PC-9 (cell line): ENCODE measurements around the gene BSCL2. TPM values are rescaled to one million over a fixed set of nuclear protein-coding genes. Genes with fewer than 3 reads are reported as not detected.

Source experiments
- BruUV-seq: library from RNA; stranded (reverse); fragments of 400-500 nt; replicated peaks from 2 replicates; lab custom pipeline; 2021; lab: Mats Ljungman, UMichigan
- CTCF ChIA-PET: fragments of 300-600 bp; sonication (Branson Sonifier 250); formaldehyde crosslinking; loops from one replicate; lab custom pipeline; 2022; ENCODE audit warnings: antibody characterized with exemption; lab: Charles Lee
- POLR2A ChIA-PET: fragments of 300-600 bp; sonication (Branson Sonifier 250); formaldehyde crosslinking; loops from one replicate; lab custom pipeline; 2022; ENCODE audit warnings: antibody characterized with exemption; ENCODE audit not compliant: unreplicated experiment; lab: Charles Lee
- DNase-seq, 2 experiments: peaks; one replicate each; pipeline versions ENCODE4 v3.0.0 to v3.0.0-alpha.2; 2015 to 2022; ENCODE audit warnings: mixed read lengths in 1 of 2
- H2AFZ ChIP-seq: fragments of 200-600 bp; sonication (generic); 2 replicates; pipeline ENCODE4 v1.8.1; 2017; ENCODE audit warnings: antibody characterized with exemption
- H3F3A ChIP-seq: fragments of 200-600 bp; sonication (generic); 2 replicates; pipeline ENCODE4 v1.8.1; 2017; ENCODE audit warnings: antibody characterized with exemption, mild to moderate bottlenecking, low read depth; ENCODE audit not compliant: insufficient read depth
- H3K27ac ChIP-seq: fragments of 200-600 bp; sonication (generic); 2 replicates; pipeline ENCODE4 v1.6.1; 2016; ENCODE audit warnings: mixed run types
- H3K27me3 ChIP-seq: fragments of 200-600 bp; sonication (generic); 2 replicates; pipeline ENCODE4 v1.6.1; 2016; ENCODE audit warnings: low read depth, mixed run types; ENCODE audit not compliant: insufficient read depth
- H3K36me3 ChIP-seq: fragments of 200-600 bp; sonication (generic); 2 replicates; pipeline ENCODE4 v1.6.1; 2016; ENCODE audit warnings: low read depth, mixed run types
- H3K4me1 ChIP-seq: fragments of 200-600 bp; sonication (generic); replicated peaks from 2 replicates; pipeline ENCODE4 v1.6.1; 2016; ENCODE audit warnings: mixed run types; ENCODE audit not compliant: insufficient read depth
- H3K4me2 ChIP-seq: fragments of 200-600 bp; sonication (generic); 2 replicates; pipeline ENCODE4 v1.6.1; 2017; ENCODE audit warnings: mixed run types
- H3K4me3 ChIP-seq: fragments of 200-600 bp; sonication (generic); 2 replicates; pipeline ENCODE4 v1.6.1; 2016; ENCODE audit warnings: mixed run types
- H3K79me2 ChIP-seq: fragments of 200-600 bp; sonication (generic); 2 replicates; pipeline ENCODE4 v1.6.1; 2017; ENCODE audit warnings: low read depth, mixed run types
- H3K9me2 ChIP-seq: fragments of 200-600 bp; sonication (generic); 2 replicates; pipeline ENCODE4 v1.8.1; 2017; ENCODE audit warnings: mild to moderate bottlenecking; ENCODE audit not compliant: insufficient read depth
- H3K9me3 ChIP-seq: fragments of 200-600 bp; sonication (generic); 2 replicates; pipeline ENCODE4 v1.8.1; 2016; ENCODE audit warnings: low read depth; ENCODE audit not compliant: insufficient read depth
- H4K20me1 ChIP-seq: fragments of 200-600 bp; sonication (generic); 2 replicates; pipeline ENCODE4 v1.8.1; 2017; ENCODE audit not compliant: insufficient read depth
- CTCF ChIP-seq: fragments of 200-600 bp; sonication (generic); conservative IDR thresholded peaks from 2 replicates; pipeline ENCODE4 v1.6.1; 2017; ENCODE audit warnings: mixed run types, antibody characterized with exemption, mild to moderate bottlenecking, moderate library complexity
- EZH2 ChIP-seq: fragments of 200-600 bp; sonication (generic); IDR thresholded peaks from 2 replicates; pipeline ENCODE4 v1.8.0; 2017; ENCODE audit warnings: antibody characterized with exemption, low read depth
- intact Hi-C: fragments of 100-400 bp; cut with micrococcal nuclease; formaldehyde crosslinking; loops from one replicate; pipeline ENCODE4 v1.10.0; 2022; ENCODE audit not compliant: unreplicated experiment
- total RNA-seq: library from RNA; stranded (reverse); gene quantifications from 2 replicates; pipeline ENCODE4 v1.2.3, GENCODE V29; 2021

The BSCL2 gene
- total RNA-seq, 1 experiment from 2014 or later = 201 TPM

- Histone ChIP-seq H3K9me3 (no peaks in the 10 kb centered on the region), H3F3A (peaks cover 36% of the 10 kb centered on the region), H3K79me2 (peaks cover 61% of the 10 kb centered on the region), H3K9me2 (no peaks in the 10 kb centered on the region), H3K36me3 (peaks cover 21% of the 10 kb centered on the region), H3K27me3 (no peaks in the 10 kb centered on the region), H3K4me1 (peaks cover 15% of the 10 kb centered on the region; the same call in 1 of the 2 replicates), H3K4me3 (peak overlapping the region; percentile 99), H4K20me1 (peaks cover 10% of the 10 kb centered on the region; the same call in 1 of the 2 replicates), H3K4me2 (peak overlapping the region; percentile 99), H3K27ac (peak overlapping the region; percentile 48; the same call in 1 of the 2 replicates), H2AFZ (peak overlapping the region; percentile 79)
- POLR2A ChIA-PET = interaction anchor here (0.6 to 0.9 kb wide), 4 partner anchors 19 to 141 kb away, joined by 3 to 6 read pairs (median 4); partner anchors contain the start of genes B3GAT3, C11orf98, CSKMT and TUT1
- BruUV-seq = no TSS peak
- TF ChIP-seq CTCF = no peak
- TF ChIP-seq EZH2 = no peak
- intact Hi-C loops = loop anchor here (5.0 kb wide), 1 partner anchor 33 kb away; the partner anchor contains the start of genes EML3 and ROM1
- DNase-seq = no peak
- CTCF ChIA-PET = interaction anchor here (0.7 to 0.8 kb wide), 2 partner anchors 19 to 82 kb away, joined by 3 to 4 read pairs; partner anchors contain the start of genes C11orf98, CSKMT and HNRNPUL2
Observed at GRCh38 chr11:62645671-62645945, 61.6 kb downstream of the BSCL2 start.

GRCh38 chr11:62644220-62644619 is 63.0 kb downstream of the BSCL2 start:
- H3K4me3 ChIP-seq = no peak overlapping the region
- H3K79me2 ChIP-seq = peaks cover 65% of the 10 kb centered on the region
- H3K4me2 ChIP-seq = no peak overlapping the region
- H3K27me3 ChIP-seq = no peaks in the 10 kb centered on the region
- H4K20me1 ChIP-seq = peaks cover 10% of the 10 kb centered on the region; the same call in 1 of the 2 replicates
- TF ChIP-seq EZH2 = no peak
- no peak for TF ChIP-seq CTCF
- peaks cover 21% of the 10 kb centered on the region for H3K36me3 ChIP-seq
- intact Hi-C loops = no loop called here
- H2AFZ ChIP-seq = no peak overlapping the region
- ChIA-PET CTCF (no interaction called here), POLR2A (interaction anchor here (1.2 kb wide), 1 partner anchor 197 kb away, joined by 3 read pairs; no protein-coding TSS in a partner anchor)
- no peak for DNase-seq
- H3K9me2 ChIP-seq = no peaks in the 10 kb centered on the region
- H3K27ac ChIP-seq = no peak overlapping the region
- no peaks in the 10 kb centered on the region for H3K9me3 ChIP-seq
- peaks cover 15% of the 10 kb centered on the region; the same call in 1 of the 2 replicates for H3K4me1 ChIP-seq
- peaks cover 36% of the 10 kb centered on the region for H3F3A ChIP-seq
- no TSS peak for BruUV-seq

Other genes with a start within 250 kb of the BSCL2 start
- gene AHNAK, start 160.6 kb downstream of the BSCL2 start, total RNA-seq = 632 and 734 TPM in 2 replicates
- 1,773 and 2,008 TPM in 2 replicates for gene EEF1G, start 133.5 kb downstream of the BSCL2 start, total RNA-seq
- gene TUT1, start 115.9 kb downstream of the BSCL2 start, total RNA-seq = 39.3 and 40.5 TPM in 2 replicates
- gene MTA2, start 105.6 kb downstream of the BSCL2 start, total RNA-seq = 96.6 and 120 TPM in 2 replicates
- 83.2 and 84.2 TPM in 2 replicates for gene EML3, start 94.6 kb downstream of the BSCL2 start, total RNA-seq
- gene ROM1, start 94.2 kb downstream of the BSCL2 start, total RNA-seq = 6.2 and 7.0 TPM in 2 replicates
- gene B3GAT3, start 85.4 kb downstream of the BSCL2 start, total RNA-seq = 38.9 and 60.5 TPM in 2 replicates
- 478 and 525 TPM in 2 replicates for gene GANAB, start 60.8 kb downstream of the BSCL2 start, total RNA-seq
- 28.2 and 31.5 TPM in 2 replicates for gene INTS5, start 54.1 kb downstream of the BSCL2 start, total RNA-seq
- gene C11orf98, start 42.2 kb downstream of the BSCL2 start, total RNA-seq = 86.7 and 94.9 TPM in 2 replicates
- gene CSKMT, start 42.1 kb downstream of the BSCL2 start, total RNA-seq = 19.2 and 51.9 TPM in 2 replicates
- 16.1 and 25.4 TPM in 2 replicates for gene UQCC3, start 35.8 kb downstream of the BSCL2 start, total RNA-seq
- 13.2 and 16.1 TPM in 2 replicates for gene LBHD1, start 35.2 kb downstream of the BSCL2 start, total RNA-seq
- 143 and 150 TPM in 2 replicates for gene UBXN1, start 28.4 kb downstream of the BSCL2 start, total RNA-seq
- gene LRRN4CL, start 17.9 kb downstream of the BSCL2 start, total RNA-seq = 1.0 and 1.3 TPM in 2 replicates
- 0.57 TPM in 1 of 2 replicates, not detected in the other for gene GNG3, start 252 bp upstream of the BSCL2 start, total RNA-seq
- gene HNRNPUL2, start 20.0 kb upstream of the BSCL2 start, total RNA-seq = 55.2 and 76.9 TPM in 2 replicates
- 65.3 and 71.4 TPM in 2 replicates for gene TTC9C, start 21.1 kb upstream of the BSCL2 start, total RNA-seq
- 16.5 and 17.2 TPM in 2 replicates for gene ZBTB3, start 46.7 kb upstream of the BSCL2 start, total RNA-seq
- 131 and 155 TPM in 2 replicates for gene POLR2G, start 54.2 kb upstream of the BSCL2 start, total RNA-seq
- 31.2 and 36.4 TPM in 2 replicates for gene TAF6L, start 64.0 kb upstream of the BSCL2 start, total RNA-seq
- 45.5 and 48.3 TPM in 2 replicates for gene TMEM179B, start 80.0 kb upstream of the BSCL2 start, total RNA-seq
- gene TMEM223, start 84.6 kb upstream of the BSCL2 start, total RNA-seq = 17.9 and 22.6 TPM in 2 replicates
- 45.6 and 56.1 TPM in 2 replicates for gene NXF1, start 98.0 kb upstream of the BSCL2 start, total RNA-seq
- 61.9 and 65.8 TPM in 2 replicates for gene STX5, start 124.6 kb upstream of the BSCL2 start, total RNA-seq
- not detected in 2 replicates for gene TEX54, start 125.4 kb upstream of the BSCL2 start, total RNA-seq
- 72.4 and 74.1 TPM in 2 replicates for gene WDR74, start 132.2 kb upstream of the BSCL2 start, total RNA-seq
- gene SLC3A2, start 173.5 kb upstream of the BSCL2 start, total RNA-seq = 513 and 619 TPM in 2 replicates
- not detected in 2 replicates for gene CHRM1, start 213.9 kb upstream of the BSCL2 start, total RNA-seq